OCI-LY3 (cell line): ENCODE measurements around the gene LIPC.

ENCODE experiments used
- CTCF ChIP-seq: fragments of 200-600, 300-600 bp; sonication (generic); IDR thresholded peaks from 2 replicates; pipeline ENCODE4 v1.5.1; 2014; ENCODE audit warnings: antibody characterized with exemption, low read length, low read depth
- EZH2phosphoT487 ChIP-seq: fragments of 200-600 bp; shearing (Covaris generic); IDR thresholded peaks from 2 replicates; pipeline ENCODE4 v1.6.1; 2018; ENCODE audit warnings: antibody characterized with exemption, mixed run types, low read depth

- TF ChIP-seq CTCF (no peak), EZH2phosphoT487 (no peak)
Measured at GRCh38 chr15:58541410-58542087, 109.8 kb downstream of the LIPC start.
